ENCODE results near the gene FGF22.
A peak's percentile ranks its signal among the peaks of the same experiment; 100 is the strongest.

Gene FGF22

DNA sequence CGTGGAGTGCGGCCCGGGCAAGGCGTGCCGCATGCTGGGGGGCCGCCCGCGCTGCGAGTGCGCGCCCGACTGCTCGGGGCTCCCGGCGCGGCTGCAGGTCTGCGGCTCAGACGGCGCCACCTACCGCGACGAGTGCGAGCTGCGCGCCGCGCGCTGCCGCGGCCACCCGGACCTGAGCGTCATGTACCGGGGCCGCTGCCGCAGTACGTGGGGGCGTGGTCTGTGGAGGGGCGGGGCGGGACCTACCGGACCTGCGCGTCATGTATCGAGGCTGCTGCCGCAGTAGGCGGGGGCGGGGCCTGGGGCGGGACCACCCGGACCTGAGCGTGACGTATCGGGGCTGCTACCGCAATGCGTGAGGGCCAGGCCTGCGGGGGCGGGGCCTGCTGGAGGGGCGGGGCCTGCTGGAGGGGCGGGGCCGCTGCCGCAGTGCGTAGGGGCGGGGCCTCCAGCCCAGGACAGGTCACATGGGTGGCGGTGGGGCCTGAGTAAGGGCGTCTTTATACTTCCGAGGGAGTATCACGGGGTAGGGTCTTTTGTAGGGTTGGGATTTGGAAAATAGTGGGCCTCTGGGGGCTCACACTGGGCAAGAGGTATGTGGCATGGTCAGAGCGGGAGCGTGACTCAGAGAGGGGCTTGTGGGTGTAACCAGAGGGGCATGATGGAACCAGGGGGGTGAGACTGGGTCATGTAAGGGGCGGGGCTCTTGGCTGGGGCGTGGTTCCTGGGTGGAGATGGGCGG is 40.8 kb downstream of the FGF22 start:
- peak; percentile 98 for DNase-seq (ENCODE audit: low spot score)

- DNase-seq (ENCODE audit: low spot score): no peak
Observed at GRCh38 chr19:681029-682019, 41.6 kb downstream of the FGF22 start.

- no peak for DNase-seq (ENCODE audit: low spot score)
Observed at GRCh38 chr19:682678-683320, 43.1 kb downstream of the FGF22 start.

- no peak for DNase-seq (ENCODE audit: low spot score)
Observed at GRCh38 chr19:685454-685931, 45.8 kb downstream of the FGF22 start.

DNA sequence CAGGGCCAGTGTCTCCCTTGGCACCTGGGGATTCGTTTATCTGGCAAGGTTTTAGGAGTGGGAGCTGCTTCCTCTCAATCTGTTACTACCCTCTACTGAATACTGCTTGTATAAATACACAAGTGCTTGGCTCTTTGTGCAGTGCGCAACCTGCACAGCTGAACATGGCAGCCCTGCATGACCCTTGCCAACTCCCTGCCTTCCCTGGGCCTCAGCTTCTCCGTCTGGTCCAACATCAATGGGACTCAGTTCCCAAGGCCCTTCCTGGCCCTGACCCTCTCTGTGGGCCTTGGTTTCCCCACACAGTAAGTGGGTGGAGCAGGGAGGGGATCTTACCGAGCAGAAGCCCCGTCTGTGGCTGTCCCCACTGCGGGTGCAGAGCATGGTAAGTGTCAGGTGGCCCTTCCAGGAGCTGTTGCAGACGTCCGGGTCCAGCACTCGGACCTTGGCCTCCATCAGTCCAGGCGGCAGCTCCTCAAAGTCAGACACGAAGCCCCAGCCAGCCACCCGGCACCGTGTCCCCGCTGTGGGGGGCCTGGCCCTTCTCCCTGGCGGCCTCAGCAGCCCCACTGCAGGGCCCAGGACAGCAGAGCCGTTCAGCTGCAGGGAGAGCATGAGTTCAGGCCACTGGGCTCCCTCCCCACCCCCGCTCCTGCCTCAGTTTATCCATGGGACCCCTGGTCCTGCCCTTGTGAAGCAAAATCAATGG is 47.1 kb downstream of the FGF22 start:
- DNase-seq (ENCODE audit: low spot score): no peak

DNA sequence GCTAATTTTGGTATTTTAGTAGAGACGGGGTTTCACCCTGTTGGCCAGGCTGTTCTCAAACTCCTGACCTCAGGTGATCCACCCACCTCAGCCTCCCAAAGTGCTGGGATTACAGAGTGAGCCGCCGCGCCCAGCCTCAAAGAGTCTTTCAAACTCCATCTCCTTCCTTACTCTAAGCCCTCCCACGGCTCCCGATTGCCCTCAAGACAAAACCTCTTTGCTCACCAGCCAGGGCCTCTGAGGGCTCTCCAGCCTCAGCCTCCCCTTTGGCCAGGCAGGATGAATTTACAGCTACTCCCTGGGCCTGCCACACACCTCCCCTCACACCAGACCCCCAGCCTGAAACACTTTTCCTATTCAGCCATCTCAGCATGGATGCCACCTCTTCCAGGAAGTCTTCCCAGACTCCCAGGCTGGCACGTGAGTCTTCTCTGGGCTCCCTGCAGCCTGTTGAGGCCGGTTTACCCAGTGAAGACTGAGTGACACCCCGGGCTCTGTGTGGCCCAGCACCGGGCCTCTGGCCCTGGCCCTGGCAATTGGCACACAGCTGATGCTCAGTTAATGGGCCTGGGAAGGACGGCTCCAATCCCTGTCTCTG is 48.0 kb downstream of the FGF22 start:
- no peak for DNase-seq (ENCODE audit: low spot score)

DNA sequence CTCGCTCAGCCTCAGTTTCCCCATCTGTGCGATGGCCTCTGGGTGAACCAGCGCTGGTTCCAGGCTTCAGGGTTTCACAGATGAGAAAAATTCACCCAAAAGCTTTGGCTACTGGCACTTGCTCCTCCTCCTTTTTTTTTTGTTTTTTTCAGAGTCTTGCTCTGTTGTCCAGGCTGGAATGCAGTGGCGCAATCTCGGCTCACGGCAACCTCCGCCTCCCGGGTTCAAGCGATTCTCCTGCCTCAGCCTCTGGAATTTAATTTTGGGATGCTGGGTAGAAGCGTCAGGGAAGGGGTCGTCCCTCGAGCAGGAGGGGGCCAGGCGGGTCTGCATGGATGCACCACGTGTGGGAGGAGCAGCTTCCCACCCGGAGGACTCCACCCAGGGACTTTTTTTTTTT is 48.5 kb downstream of the FGF22 start:
- no peak for DNase-seq (ENCODE audit: low spot score)

GRCh38 chr19:688992-689391 is 49.3 kb downstream of the FGF22 start:
- no peak for DNase-seq (ENCODE audit: low spot score)

- DNase-seq (ENCODE audit: low spot score): no peak
Observed at GRCh38 chr19:690203-690602, 50.5 kb downstream of the FGF22 start.

Measured in cerebellar cortex (tissue), 1 donor.